ENCODE data around the gene TESMIN. TPM values are rescaled to one million over a fixed set of nuclear protein-coding genes. Genes with fewer than 3 reads are reported as not detected.

Gene TESMIN
- polyA plus RNA-seq, 5 donors, result 10.2 to 14.7 (median 11.4) TPM

GRCh38 chr11:68711114-68711513 is 40.2 kb downstream of the TESMIN start:
- no peak for DNase-seq

GRCh38 chr11:68710409-68710808 is 40.9 kb downstream of the TESMIN start:
- no peak for DNase-seq

DNA sequence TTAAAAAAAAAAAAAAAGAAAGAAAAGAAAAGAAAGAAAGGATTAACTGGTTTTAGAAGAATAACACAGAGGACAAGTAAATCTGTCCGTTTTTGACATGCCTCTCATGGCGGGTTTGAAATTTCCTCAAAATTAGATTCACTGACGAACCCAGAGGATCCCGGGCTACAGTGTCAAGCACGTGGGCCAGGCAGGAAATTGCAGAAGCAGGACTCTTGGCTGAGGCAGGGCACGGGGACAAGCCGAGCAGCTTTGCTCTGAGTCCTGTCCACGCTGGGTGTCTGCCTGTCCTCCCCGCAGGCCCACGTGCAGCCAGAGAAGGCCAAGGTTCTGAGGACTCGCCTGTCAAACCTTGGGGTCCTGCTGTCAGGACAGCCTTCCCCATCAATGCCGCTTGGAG is 42.3 kb downstream of the TESMIN start:
- DNase-seq, result no peak

- no peak for DNase-seq
Observed at GRCh38 chr11:68707527-68707926, 43.8 kb downstream of the TESMIN start.

DNA sequence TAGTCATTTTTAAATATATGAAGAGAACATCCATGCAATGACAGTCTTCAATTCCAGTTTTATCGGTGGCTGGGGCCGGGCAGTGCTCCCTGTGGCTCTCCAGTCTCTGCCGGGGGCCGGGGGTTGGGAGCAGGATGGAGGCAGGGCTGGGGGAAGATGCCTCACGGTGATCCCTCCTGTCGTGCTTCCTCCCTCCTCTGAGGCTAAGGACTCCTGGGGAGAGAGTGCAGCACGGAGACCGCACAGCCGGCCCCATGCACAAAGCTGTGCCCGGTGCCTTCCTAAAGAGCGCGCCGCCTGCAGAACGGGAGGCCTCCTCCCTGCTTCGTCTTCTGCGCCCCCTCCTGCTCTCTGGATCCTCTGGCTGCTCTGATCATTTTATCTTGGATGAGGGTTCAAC is 46.4 kb downstream of the TESMIN start:
- DNase-seq, result no peak

DNA sequence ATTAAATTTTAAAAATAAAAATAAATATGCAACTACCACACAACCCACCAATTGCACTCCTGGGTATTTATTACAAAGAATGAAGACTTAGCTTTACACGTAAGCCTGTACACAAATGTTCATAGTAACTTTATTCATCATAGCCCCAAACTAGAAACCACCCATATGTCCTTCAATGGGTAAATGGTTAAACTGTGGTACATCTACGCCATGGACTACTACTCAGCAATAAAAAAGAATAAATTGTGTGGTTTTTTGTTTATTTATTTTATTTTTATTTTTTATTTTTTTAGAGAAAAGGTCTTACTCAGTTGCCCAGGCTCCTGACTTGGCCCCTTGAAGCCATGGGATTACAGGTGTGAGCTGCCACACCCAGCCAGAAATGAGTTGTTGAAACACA is 52.3 kb downstream of the TESMIN start:
- DNase-seq, result no peak

GRCh38 chr11:68695531-68695930 is 55.8 kb downstream of the TESMIN start:
- no peak for DNase-seq

GRCh38 chr11:68694431-68695297 is 56.7 kb downstream of the TESMIN start:
- no peak for DNase-seq

DNA sequence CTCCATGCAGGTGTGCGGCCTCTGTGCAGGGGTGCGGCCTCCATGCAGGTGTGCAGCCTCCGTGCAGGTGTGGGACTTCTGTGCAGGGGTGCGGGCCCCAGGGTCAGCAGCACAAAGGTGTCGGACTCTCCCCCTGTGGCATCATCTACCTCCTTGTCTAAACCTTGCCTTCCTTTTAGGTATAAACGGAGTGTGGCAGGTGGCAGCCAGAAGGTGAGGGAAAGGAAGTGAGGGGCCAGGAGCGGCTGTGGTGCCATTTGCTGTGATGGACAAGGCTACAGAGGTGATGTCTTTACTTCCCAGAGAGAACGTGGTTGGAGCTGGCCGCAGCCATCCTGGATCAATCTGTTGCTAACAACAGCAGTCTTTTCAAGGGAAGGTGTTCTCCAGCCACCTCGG is 57.8 kb downstream of the TESMIN start:
- DNase-seq, result no peak

GRCh38 chr11:68692871-68693483 is 58.3 kb downstream of the TESMIN start:
- no peak for DNase-seq

GRCh38 chr11:68692115-68692514 is 59.2 kb downstream of the TESMIN start:
- DNase-seq, result no peak

GRCh38 chr11:68691402-68691784 is 59.9 kb downstream of the TESMIN start:
- no peak for DNase-seq

- DNase-seq, result no peak
Observed at GRCh38 chr11:68690671-68691401, 60.5 kb downstream of the TESMIN start.

GRCh38 chr11:68689737-68690625 is 61.3 kb downstream of the TESMIN start:
- no peak for DNase-seq

GRCh38 chr11:68688881-68689280 is 62.4 kb downstream of the TESMIN start:
- DNase-seq, result no peak

DNA sequence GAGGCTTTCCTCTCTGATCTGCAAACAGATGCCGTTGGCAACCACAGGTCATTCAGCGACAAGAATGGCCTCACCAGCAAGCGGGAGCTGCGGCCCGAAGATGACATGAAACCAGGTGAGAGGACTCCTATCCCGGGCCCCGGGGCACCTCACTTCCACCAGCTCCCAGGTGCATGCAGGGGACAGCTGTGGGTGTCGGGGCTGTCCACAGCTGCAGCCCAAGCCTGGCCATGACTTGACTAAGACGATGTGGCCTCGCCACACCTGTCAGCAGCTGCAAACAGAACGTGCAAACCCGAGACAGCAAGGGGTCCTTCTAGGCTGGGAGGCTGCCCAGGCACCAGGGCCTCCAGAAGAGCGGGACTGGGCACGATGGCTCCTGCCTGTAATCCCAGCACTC is 63.3 kb downstream of the TESMIN start:
- DNase-seq, result no peak

GRCh38 chr11:68687311-68687710 is 64.0 kb downstream of the TESMIN start:
- DNase-seq, result no peak

DNA sequence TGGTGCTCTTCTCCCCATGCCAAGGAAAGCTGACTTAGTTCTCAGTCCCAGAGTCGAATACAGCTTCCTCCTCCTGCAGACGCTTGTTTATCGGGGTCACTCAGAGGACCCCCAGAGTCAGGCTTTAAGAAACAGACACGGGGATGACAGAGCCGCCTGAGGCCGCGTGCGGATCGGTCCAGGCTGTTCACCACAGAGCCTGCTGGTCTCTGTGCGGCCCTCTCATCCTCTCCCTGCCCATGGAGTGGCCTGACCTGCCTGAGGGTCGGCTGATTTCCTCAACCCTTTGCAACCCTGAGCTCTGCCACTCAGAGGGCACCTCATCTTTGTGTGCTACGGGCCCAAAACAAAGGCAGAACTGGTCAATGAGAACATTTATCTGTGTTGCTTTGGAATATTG is 64.8 kb downstream of the TESMIN start:
- DNase-seq, result no peak

- no peak for DNase-seq
Observed at GRCh38 chr11:68685656-68686380, 65.5 kb downstream of the TESMIN start.

GRCh38 chr11:68684385-68685356 is 66.6 kb downstream of the TESMIN start, which contains the start of gene GAL:
GAL (plus strand) TSS chr11:68684544; CDS start chr11:68684924, 380 bp downstream.
- no peak for DNase-seq
